A549 (cell line): ENCODE measurements around the gene ZEB1.

Experiments used
- CTCF ChIP-seq: fragments of >200 bp; sonication (Bioruptor Twin); formaldehyde crosslinking; IDR thresholded peaks from 3 replicates; pipeline ENCODE4 v1.5.1; 2016
- EP300 ChIP-seq, 2 experiments: fragments of >200 bp; sonication (Bioruptor Twin); formaldehyde crosslinking; IDR thresholded peaks; 2 replicates in 1 of 2; 3 replicates in 1 of 2; pipeline ENCODE4 v1.6.1; 2016 to 2017
- POLR2A ChIP-seq: IDR thresholded peaks from 2 replicates; pipeline ENCODE4 v1.6.1; 2012; ENCODE audit warnings: mild to moderate bottlenecking, low read length
- SMC3 ChIP-seq: fragments of >200 bp; sonication (Bioruptor Twin); formaldehyde crosslinking; IDR thresholded peaks from 3 replicates; pipeline ENCODE4 v1.6.1; 2018; ENCODE audit warnings: inconsistent platforms
- TF ChIP-seq, protein P1 (sequence below): fragments of 250-450 bp; sonication (Bioruptor Pico); IDR thresholded peaks from 2 replicates; pipeline ENCODE4 v1.5.0; 2020; ENCODE audit warnings: low read depth, mild to moderate bottlenecking, moderate library complexity
- TF ChIP-seq, protein P2 (sequence below): IDR thresholded peaks from 2 replicates; pipeline ENCODE4 v1.6.1; 2012
- TF ChIP-seq, protein P3 (sequence below): fragments of 200-600 bp; sonication (generic); IDR thresholded peaks from 2 replicates; pipeline ENCODE4 v1.6.1; 2016; ENCODE audit warnings: antibody characterized with exemption, mild to moderate bottlenecking, moderate library complexity

GRCh38 chr10:31418481-31418880 lies 99.5 kb downstream of the ZEB1 start:
- no peak for TF ChIP-seq SMC3
- TF ChIP-seq CTCF, result no peak
- TF ChIP-seq, protein P1, sequence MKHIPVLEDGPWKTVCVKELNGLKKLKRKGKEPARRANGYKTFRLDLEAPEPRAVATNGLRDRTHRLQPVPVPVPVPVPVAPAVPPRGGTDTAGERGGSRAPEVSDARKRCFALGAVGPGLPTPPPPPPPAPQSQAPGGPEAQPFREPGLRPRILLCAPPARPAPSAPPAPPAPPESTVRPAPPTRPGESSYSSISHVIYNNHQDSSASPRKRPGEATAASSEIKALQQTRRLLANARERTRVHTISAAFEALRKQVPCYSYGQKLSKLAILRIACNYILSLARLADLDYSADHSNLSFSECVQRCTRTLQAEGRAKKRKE (CRISPR knock-in tag), result no peak
- TF ChIP-seq, protein P2, sequence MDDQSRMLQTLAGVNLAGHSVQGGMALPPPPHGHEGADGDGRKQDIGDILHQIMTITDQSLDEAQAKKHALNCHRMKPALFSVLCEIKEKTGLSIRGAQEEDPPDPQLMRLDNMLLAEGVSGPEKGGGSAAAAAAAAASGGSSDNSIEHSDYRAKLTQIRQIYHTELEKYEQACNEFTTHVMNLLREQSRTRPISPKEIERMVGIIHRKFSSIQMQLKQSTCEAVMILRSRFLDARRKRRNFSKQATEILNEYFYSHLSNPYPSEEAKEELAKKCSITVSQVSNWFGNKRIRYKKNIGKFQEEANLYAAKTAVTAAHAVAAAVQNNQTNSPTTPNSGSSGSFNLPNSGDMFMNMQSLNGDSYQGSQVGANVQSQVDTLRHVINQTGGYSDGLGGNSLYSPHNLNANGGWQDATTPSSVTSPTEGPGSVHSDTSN, result no peak
- TF ChIP-seq POLR2A, result no peak
- TF ChIP-seq EP300 (IDR thresholded peaks at IDR 0.05), result no peak
- TF ChIP-seq, protein P3, sequence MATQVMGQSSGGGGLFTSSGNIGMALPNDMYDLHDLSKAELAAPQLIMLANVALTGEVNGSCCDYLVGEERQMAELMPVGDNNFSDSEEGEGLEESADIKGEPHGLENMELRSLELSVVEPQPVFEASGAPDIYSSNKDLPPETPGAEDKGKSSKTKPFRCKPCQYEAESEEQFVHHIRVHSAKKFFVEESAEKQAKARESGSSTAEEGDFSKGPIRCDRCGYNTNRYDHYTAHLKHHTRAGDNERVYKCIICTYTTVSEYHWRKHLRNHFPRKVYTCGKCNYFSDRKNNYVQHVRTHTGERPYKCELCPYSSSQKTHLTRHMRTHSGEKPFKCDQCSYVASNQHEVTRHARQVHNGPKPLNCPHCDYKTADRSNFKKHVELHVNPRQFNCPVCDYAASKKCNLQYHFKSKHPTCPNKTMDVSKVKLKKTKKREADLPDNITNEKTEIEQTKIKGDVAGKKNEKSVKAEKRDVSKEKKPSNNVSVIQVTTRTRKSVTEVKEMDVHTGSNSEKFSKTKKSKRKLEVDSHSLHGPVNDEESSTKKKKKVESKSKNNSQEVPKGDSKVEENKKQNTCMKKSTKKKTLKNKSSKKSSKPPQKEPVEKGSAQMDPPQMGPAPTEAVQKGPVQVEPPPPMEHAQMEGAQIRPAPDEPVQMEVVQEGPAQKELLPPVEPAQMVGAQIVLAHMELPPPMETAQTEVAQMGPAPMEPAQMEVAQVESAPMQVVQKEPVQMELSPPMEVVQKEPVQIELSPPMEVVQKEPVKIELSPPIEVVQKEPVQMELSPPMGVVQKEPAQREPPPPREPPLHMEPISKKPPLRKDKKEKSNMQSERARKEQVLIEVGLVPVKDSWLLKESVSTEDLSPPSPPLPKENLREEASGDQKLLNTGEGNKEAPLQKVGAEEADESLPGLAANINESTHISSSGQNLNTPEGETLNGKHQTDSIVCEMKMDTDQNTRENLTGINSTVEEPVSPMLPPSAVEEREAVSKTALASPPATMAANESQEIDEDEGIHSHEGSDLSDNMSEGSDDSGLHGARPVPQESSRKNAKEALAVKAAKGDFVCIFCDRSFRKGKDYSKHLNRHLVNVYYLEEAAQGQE, result no peak
